Endothelial cell of umbilical vein (primary cell): ENCODE measurements around the gene ATPAF1. TPM values are rescaled to one million over a fixed set of nuclear protein-coding genes. Genes with fewer than 3 reads are reported as not detected.
A peak's percentile ranks its signal among the peaks of the same experiment; 100 is the strongest.

Experiments used
- BruUV-seq: library from RNA; stranded (reverse); fragments of 400-500 nt; replicated peaks from 2 replicates; lab custom pipeline; 2021; lab: Mats Ljungman, UMichigan
- CTCF ChIA-PET: fragments of 300-600, 350-600 bp; sonication (Branson Sonifier 250); formaldehyde crosslinking; loops from one replicate; lab custom pipeline; 2021; ENCODE audit warnings: antibody characterized with exemption, inconsistent platforms; lab: Charles Lee
- POLR2A ChIA-PET: fragments of 300-600, 350-600 bp; sonication (Branson Sonifier 250); formaldehyde crosslinking; loops from one replicate; lab custom pipeline; 2021; ENCODE audit warnings: antibody characterized with exemption, inconsistent platforms; lab: Charles Lee
- DNase-seq: peaks from one replicate; pipeline ENCODE4 v3.0.0-alpha.2; 2011; ENCODE audit warnings: low read depth, low spot score
- FAIRE-seq: peaks from 2 replicates; lab custom pipeline; 2011; peaks lifted over from hg19 to GRCh38; lab: Jason Lieb, UNC
- H2AFZ ChIP-seq: 2 replicates; pipeline ENCODE4 v1.6.0; 2012; ENCODE audit warnings: low read depth, low read length, control low read depth, inconsistent platforms
- H3K27ac ChIP-seq: 2 replicates; pipeline ENCODE4 v1.5.1; 2011; ENCODE audit warnings: low read depth, mild to moderate bottlenecking, control low read depth, low read length, moderate library complexity; ENCODE audit not compliant: insufficient read depth
- H3K27me3 ChIP-seq, 2 experiments: 2 replicates each; pipeline versions ENCODE4 v1.6.0 to v1.6.1; 2011; ENCODE audit warnings: low read length in 2 of 2, mixed read lengths in 1 of 2; ENCODE audit not compliant: control insufficient read depth in 2 of 2, insufficient read depth in 2 of 2
- H3K36me3 ChIP-seq, 2 experiments: 2 replicates in 1 of 2; 3 replicates in 1 of 2; pipeline ENCODE4 v1.5.1; 2011; ENCODE audit warnings: low read length in 2 of 2, mild to moderate bottlenecking in 1 of 2, moderate library complexity in 1 of 2; ENCODE audit not compliant: control insufficient read depth in 2 of 2, insufficient read depth in 2 of 2; ENCODE audit errors: extremely low read depth in 1 of 2
- H3K4me1 ChIP-seq: 3 replicates; pipeline ENCODE4 v1.5.1; 2011; ENCODE audit warnings: mild to moderate bottlenecking, low read length; ENCODE audit not compliant: control insufficient read depth, insufficient read depth; ENCODE audit errors: extremely low read depth
- H3K4me2 ChIP-seq: 2 replicates; pipeline ENCODE4 v1.6.1; 2011; ENCODE audit warnings: low read length, control low read depth, mixed read lengths; ENCODE audit not compliant: insufficient read depth
- H3K4me3 ChIP-seq, 3 experiments: fragments of 200-600 bp in 1 of 3; sonication (generic), shearing (Covaris generic) in 1 of 3; replicated peaks in 1 of 3; 2 replicates each; pipeline ENCODE4 v1.5.1; 2011 to 2016; ENCODE audit warnings: control low read depth in 3 of 3, low read length in 3 of 3, mild to moderate bottlenecking in 2 of 3, inconsistent platforms in 1 of 3, low read depth in 1 of 3, moderate library complexity in 1 of 3; ENCODE audit not compliant: insufficient read depth in 1 of 3
- H3K79me2 ChIP-seq: 2 replicates; pipeline ENCODE4 v1.6.0; 2012; ENCODE audit warnings: low read length, inconsistent platforms; ENCODE audit not compliant: control insufficient read depth, insufficient read depth
- H3K9ac ChIP-seq: replicated peaks from 2 replicates; pipeline ENCODE3; 2011; ENCODE audit warnings: low read length, control low read depth; ENCODE audit not compliant: insufficient read depth; ENCODE audit errors: extremely low read depth
- H3K9me1 ChIP-seq: replicated peaks from 3 replicates; pipeline ENCODE4 v1.6.0; 2011; ENCODE audit warnings: mild to moderate bottlenecking, low read length; ENCODE audit not compliant: control insufficient read depth, insufficient read depth; ENCODE audit errors: extremely low read depth
- H3K9me3 ChIP-seq: replicated peaks from 2 replicates; pipeline ENCODE4 v1.5.1; 2012; ENCODE audit warnings: low read length, inconsistent platforms; ENCODE audit not compliant: control insufficient read depth, insufficient read depth
- H4K20me1 ChIP-seq: replicated peaks from 2 replicates; pipeline ENCODE3; 2011; ENCODE audit warnings: mild to moderate bottlenecking, low read length; ENCODE audit not compliant: control insufficient read depth, insufficient read depth; ENCODE audit errors: extremely low read depth
- FOS ChIP-seq: IDR thresholded peaks from 2 replicates; pipeline ENCODE4 v1.6.1; 2011; ENCODE audit warnings: mild to moderate bottlenecking, low read length, moderate library complexity, borderline replicate concordance; ENCODE audit not compliant: insufficient read depth
- GATA2 ChIP-seq: IDR thresholded peaks from 2 replicates; pipeline ENCODE4 v1.7.0; 2011; ENCODE audit warnings: low read depth, mild to moderate bottlenecking, moderate library complexity, mixed read lengths, low read length; ENCODE audit not compliant: insufficient read length, insufficient read depth
- MAX ChIP-seq: IDR thresholded peaks from 2 replicates; pipeline ENCODE4 v1.6.1; 2011; ENCODE audit not compliant: insufficient read depth, insufficient read length
- MYC ChIP-seq: IDR thresholded peaks from one replicate; pipeline ENCODE4 v1.6.1; 2011; ENCODE audit warnings: mild to moderate bottlenecking, low read depth, low read length
- POLR2A ChIP-seq: IDR thresholded peaks from 2 replicates; pipeline ENCODE4 v1.6.1; 2012; ENCODE audit warnings: low read depth, mild to moderate bottlenecking, control low read depth, low read length
- POLR2AphosphoS5 ChIP-seq: IDR thresholded peaks from 2 replicates; pipeline ENCODE4 v1.6.1; 2012; ENCODE audit warnings: low read depth, mild to moderate bottlenecking, control low read depth, low read length, moderate library complexity; ENCODE audit not compliant: insufficient read depth
- dilution Hi-C: fragments of 300-500 bp; cut with MboI; formaldehyde crosslinking; loops from one replicate; pipeline ENCODE4 v1.15.0; 2019; ENCODE audit warnings: low sequenced_read_pairs; ENCODE audit not compliant: extremely low pct_ligation_motif_present
- intact Hi-C: fragments of 100-400 bp; cut with micrococcal nuclease; formaldehyde crosslinking; loops from one replicate; pipeline ENCODE4 v1.10.0; 2022
- polyA plus RNA-seq, 4 experiments: library from polyadenylated mRNA; depleted of rRNA in 3 of 4; stranded (reverse) in 3 of 4; unstranded in 1 of 4; fragments of >200 nt; gene quantifications; 2 replicates each; pipeline versions ENCODE4 v1.2.1 to v1.2.3, GENCODE V29; 2011 to 2012; ENCODE audit warnings: missing spikeins in 1 of 4
- total RNA-seq: library from RNA; stranded (reverse); gene quantifications from 2 replicates; pipeline ENCODE4 v1.2.3, GENCODE V29; 2021

ATPAF1 gene
- total and polyA plus RNA-seq, 2 donors (not counting 3 experiments of a cell fraction or from before 2014, with no cell fraction given): 28.3 to 29.6 TPM

- ChIA-PET CTCF (no interaction called here), POLR2A (no interaction called here)
- Histone ChIP-seq H3K4me2 (no peak overlapping the region), H3K9me3 (no peaks in the 10 kb centered on the region), H3K79me2 (no peaks in the 10 kb centered on the region), H3K4me3 (no peak overlapping the region), H4K20me1 (no peaks in the 10 kb centered on the region), H3K9me1 (no peaks in the 10 kb centered on the region), H2AFZ (no peak overlapping the region), H3K27me3 (no peaks in the 10 kb centered on the region), H3K4me1 (no peaks in the 10 kb centered on the region), H3K9ac (no peak overlapping the region), H3K27ac (no peak overlapping the region), H3K36me3 (peaks cover 19 to 24% of the 10 kb centered on the region in 2 experiments)
- FAIRE-seq: peak; percentile 54
- BruUV-seq: no TSS peak
- dilution Hi-C loops (no loop called here), intact Hi-C loops (no loop called here)
- DNase-seq: no peak
- TF ChIP-seq POLR2AphosphoS5 (no peak), FOS (no peak), MYC (no peak), POLR2A (no peak)
These were observed 37.2 kb upstream of the ATPAF1 start for GRCh38 chr1:46705408-46705807.

- TF ChIP-seq MAX (no peak), POLR2AphosphoS5 (no peak), POLR2A (no peak), FOS (no peak), GATA2 (no peak)
- no peak for DNase-seq
- H4K20me1 ChIP-seq: peaks cover 3% of the 10 kb centered on the region
- ChIA-PET CTCF (interaction anchor here (0.9 to 1.0 kb wide), 2 partner anchors 22 to 26 kb away, joined by 3 to 4 read pairs; no protein-coding TSS in a partner anchor), POLR2A (interaction anchor here (0.6 kb wide), 1 partner anchor 104 kb away, joined by 3 read pairs; no protein-coding TSS in a partner anchor)
- H3K9me1 ChIP-seq: no peaks in the 10 kb centered on the region
- dilution Hi-C loops (no loop called here), intact Hi-C loops (no loop called here)
- no peak overlapping the region for H3K9ac ChIP-seq
- FAIRE-seq: no peak
- H3K4me3 ChIP-seq: no peak overlapping the region
- no TSS peak for BruUV-seq
- H3K27me3 ChIP-seq: no peaks in the 10 kb centered on the region
- no peaks in the 10 kb centered on the region for H3K4me1 ChIP-seq
- no peaks in the 10 kb centered on the region for H3K79me2 ChIP-seq
- peaks cover 16 to 24% of the 10 kb centered on the region in 2 experiments for H3K36me3 ChIP-seq
- H2AFZ ChIP-seq: no peak overlapping the region
- H3K4me2 ChIP-seq: no peak overlapping the region
- H3K9me3 ChIP-seq: no peaks in the 10 kb centered on the region
- H3K27ac ChIP-seq: no peak overlapping the region
These were observed 35.9 kb upstream of the ATPAF1 start for GRCh38 chr1:46703927-46704641.
